ENCODE data around the gene DDX27.

DDX27 gene

GRCh38 chr20:49292010-49292409 lies 72.8 kb downstream of the DDX27 start:
- no peak for DNase-seq

- no peak for DNase-seq
Measured at GRCh38 chr20:49293122-49293521, 73.9 kb downstream of the DDX27 start.
